RKO (cell line): Measurements from ENCODE around the gene KIRREL3.

Experiments
- DNase-seq: peaks from one replicate; pipeline ENCODE4 v3.0.0-alpha.2; 2016; ENCODE audit warnings: low spot score

Gene KIRREL3

DNA sequence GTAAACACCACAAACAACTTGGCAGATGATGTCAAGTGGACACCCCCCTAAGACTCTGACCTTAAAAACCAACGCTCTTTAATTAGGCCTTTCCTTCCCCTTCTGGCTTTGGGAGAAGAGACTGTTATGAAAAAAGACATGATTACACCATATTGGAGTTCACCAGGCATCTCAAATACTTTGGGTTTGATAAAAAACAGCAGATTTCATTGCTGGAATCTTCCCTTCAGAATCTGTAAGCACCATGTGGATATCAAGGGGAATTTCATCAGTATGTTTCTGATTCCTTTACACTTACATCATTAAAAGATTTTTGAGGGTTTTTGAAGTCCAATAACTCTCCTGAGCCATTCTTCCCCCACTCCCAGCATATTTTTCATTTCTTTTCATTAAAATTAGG is 85.6 kb downstream of the KIRREL3 start:
- DNase-seq = no peak

DNA sequence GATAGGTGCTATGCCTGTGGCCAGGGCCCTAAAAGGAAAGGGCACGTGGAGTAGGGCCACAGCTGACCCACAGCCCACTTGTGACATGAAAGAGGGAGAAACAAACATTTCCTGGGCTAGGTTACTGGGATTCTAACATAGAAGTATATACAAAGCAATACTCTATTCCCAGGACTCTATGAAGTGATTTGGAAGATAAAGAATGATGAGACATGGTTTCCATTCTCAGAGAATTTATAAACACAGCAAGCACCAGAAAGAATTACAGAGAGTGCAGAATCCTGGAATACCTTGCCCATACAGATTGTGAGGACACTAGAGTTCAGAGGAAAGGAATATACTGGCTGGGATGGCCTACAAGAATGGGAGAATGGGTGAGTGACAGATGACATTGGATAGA is 86.4 kb downstream of the KIRREL3 start:
- DNase-seq = no peak

DNA sequence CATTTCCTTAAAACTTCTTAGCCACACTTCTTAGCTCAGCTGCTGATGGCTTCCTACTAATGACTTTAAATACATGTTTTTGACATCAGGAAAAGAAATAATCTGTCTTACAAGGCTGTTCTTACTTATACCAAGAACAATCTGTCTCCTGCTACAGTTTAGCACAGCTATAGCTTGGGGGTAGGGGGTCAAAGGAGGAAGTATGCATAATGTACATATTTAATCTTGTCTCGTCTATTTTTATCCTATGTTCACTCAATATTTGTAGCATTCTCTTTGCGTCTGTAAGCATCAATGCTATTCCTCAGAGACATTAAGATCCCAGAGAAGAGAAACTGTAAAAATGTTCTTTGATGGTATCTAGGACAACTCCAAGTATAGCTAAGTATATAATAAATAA is 96.0 kb downstream of the KIRREL3 start:
- DNase-seq = no peak

GRCh38 chr11:126901783-126902182 is 98.8 kb downstream of the KIRREL3 start:
- no peak for DNase-seq

- DNase-seq = no peak
These were observed 100.4 kb downstream of the KIRREL3 start for GRCh38 chr11:126899961-126900748.

DNA sequence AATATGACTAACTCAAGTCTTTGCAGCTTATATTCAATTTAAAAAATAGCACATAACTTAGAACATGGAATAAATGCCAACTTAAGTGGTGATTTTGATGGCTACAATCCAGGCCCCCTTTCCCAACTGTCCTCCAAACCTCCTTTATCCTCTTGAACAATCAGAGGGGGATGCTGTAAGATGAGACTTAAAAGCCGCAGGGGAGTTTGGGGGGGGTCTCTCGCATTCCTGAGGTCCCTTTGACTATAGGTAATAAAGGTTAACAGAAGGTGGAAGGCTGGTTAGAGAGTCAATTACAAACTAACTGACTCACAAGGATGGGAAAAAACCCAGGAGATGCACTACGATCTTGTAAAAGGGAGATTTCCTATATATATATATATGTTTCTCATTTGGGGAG is 101.8 kb downstream of the KIRREL3 start:
- DNase-seq = no peak

DNA sequence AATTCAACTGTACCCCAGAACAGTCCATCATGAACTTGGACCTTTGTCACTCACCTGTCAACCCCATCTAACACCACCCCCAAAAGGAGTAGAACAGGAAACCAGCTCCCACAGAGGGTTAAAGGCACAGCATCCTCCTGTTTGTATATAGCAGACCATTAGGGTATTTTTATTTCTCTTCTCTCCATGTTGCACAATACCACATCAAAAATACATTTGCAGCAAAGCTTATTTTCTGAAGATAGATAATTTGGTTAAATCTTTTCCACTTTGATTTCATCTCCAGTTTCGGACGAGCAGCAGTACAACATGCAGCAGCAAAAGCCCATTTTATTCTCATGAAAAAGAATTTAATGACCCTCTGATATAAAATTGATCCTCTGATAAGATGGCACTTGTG is 103.1 kb downstream of the KIRREL3 start:
- no peak for DNase-seq

DNA sequence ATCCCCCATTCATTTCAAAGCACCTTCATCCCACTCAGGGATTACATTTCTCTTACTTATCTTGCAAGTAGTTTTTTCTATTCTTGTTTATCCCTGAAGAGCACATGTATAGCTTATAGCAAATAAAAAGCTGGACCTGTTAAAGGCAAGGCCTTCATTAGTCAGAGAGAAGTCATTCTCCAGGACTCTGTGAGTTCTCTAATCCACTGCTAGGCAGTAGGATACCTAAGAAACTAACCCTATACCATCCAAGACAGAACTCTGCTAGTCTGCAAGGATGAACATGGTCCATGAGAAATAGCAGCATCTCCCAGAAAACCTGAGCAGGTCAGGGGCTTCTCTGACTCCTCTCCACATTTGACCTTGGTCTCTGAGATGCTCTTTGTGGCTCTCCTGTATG is 104.5 kb downstream of the KIRREL3 start:
- DNase-seq = no peak

DNA sequence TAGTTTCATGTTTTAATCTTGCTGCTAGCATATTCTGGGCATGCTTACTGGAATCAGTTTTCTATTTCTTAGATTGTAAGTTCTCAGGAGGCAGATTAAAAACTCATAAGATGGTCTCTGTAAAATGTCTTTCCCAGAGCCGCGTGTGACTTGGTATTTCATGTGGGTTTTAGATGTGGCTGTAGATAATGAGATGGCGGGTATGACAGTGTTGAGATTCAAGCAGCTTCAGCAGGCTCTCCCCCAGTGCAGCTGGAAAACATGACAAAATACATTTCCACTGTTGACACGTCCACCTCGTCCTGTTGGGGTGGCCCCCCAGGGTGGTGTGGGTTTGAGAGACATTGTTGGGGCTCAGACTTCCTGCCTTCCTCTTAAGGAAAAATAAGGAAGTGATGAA is 106.8 kb downstream of the KIRREL3 start:
- no peak for DNase-seq

DNA sequence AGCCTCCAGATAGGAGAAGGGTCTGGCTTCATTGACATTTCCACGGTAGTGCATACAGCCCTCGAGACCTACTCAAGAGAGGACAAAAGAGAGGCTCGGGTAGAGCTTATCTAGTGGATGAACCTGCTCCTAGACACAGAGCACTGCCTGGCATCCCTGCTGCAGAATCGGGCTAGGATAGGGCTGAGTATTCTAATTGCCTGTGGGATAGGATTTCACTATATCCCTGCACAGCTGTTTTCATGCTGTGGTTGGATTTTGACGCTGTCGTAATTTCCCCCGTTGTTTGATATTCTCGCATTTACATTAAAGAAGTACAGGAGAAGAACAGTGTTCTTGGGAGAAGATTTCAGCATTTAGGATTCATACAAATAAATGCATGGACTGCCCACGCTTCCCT is 107.8 kb downstream of the KIRREL3 start:
- no peak for DNase-seq

GRCh38 chr11:126891556-126892217 is 108.9 kb downstream of the KIRREL3 start:
- DNase-seq = no peak

- no peak for DNase-seq
These were observed 110.0 kb downstream of the KIRREL3 start for GRCh38 chr11:126890561-126890960.

GRCh38 chr11:126888115-126888712 is 112.4 kb downstream of the KIRREL3 start:
- DNase-seq = no peak

- DNase-seq = no peak
These were observed 113.9 kb downstream of the KIRREL3 start for GRCh38 chr11:126886636-126887035.

DNA sequence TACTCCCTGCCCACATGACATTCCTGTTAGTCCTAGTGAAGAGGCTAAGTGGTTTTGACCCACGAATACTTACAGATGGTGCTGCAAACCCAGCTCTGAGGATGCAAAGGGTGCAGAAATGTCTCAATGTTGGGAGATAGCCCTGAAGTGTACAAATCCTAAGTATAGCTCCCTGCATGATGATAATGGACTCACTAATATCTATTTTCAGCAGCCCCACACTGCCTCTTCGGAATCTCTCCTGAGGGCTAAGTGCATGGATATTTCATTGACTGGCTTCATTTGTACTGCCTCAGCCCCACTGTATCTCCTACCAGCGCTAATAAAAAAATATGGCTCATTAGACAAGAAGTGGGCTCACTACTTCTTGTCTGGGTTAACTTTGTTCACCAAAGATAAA is 114.5 kb downstream of the KIRREL3 start:
- DNase-seq = no peak

DNA sequence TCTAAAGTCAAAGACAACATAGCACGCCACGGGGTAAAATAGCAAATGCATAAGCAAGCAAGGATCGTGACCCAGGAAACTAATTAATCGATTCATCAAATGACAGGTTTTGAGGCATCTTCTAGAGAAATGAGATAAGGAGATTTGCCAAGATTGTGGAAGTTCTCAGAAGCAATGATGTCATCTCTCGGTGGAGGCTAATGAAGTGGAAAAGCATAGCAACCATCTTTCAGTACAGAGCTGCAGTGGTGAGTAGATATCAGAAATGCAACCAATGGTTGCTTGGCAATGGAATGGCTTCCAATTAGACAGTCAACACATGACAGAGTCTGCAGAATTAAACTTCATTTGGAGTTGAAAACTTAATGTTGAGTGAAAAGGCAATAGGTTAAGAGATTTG is 116.0 kb downstream of the KIRREL3 start:
- no peak for DNase-seq

- DNase-seq = no peak
These were observed 116.4 kb downstream of the KIRREL3 start for GRCh38 chr11:126884192-126884591.

DNA sequence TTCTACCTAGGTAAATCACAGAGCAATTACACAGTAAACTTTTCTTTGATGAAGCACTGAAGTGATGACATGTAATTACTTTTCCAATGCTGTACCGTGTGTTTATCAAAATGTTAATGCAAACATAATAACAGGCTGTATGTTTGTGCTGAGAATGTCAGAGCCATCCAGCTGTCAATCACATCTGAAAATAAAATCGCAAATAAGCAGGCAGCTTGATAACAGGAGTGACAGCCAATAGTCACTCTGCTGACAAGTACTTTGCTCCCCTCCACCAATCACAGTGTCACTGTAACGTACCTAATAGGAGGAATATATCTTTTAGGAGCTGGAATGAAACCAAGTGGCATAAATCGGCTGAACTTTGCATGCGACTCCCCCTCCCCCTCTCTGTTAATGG is 119.7 kb downstream of the KIRREL3 start:
- DNase-seq = no peak

- no peak for DNase-seq
These were observed 121.1 kb downstream of the KIRREL3 start for GRCh38 chr11:126879516-126879915.

DNA sequence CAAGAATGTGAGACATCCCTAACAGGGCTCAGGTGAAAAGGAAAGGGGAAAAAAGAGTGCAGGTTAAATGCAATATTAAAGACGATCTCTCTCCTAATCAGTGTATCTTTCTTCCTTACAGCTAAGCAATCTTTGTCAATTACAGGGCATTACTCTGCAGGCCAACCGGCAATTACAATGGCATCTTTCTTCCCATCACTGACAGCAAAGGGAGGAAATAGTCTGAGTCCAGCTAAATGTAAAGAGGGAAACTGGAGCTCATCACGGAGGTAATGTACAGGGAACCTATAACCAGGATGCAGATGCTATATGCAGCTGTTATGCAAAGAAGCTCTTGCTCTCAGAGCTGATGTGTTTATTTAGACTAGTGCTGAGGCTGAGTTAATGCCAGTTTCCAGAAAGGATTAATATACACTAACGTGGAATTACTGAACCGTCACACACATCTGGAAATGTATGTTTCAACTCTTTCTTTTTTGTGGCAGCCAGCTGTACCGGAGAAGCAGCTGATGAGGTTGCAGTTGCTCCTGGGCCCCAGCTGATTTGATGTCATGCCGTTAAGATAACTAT is 121.6 kb downstream of the KIRREL3 start:
- DNase-seq = no peak

GRCh38 chr11:126874831-126875230 is 125.7 kb downstream of the KIRREL3 start:
- no peak for DNase-seq

DNA sequence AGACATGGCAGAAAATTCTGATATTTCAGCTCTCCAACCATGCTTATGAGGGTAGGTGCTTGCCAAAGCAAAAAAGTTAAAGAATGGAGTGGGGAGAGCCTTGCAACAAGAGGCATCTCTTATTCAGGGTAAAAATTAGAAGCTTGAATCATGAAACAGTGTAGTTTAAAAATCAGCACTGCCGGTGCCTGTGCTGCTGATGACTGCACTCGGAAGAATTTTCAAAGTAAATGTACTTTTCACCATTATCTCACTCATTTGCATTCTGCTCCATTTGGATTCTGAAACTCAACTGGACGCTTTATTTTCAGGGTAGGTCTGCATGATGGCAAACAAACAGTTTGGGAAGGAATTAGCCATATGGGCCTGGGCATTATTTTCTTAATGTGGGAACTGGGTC is 126.3 kb downstream of the KIRREL3 start:
- DNase-seq = no peak

- DNase-seq = no peak
These were observed 128.8 kb downstream of the KIRREL3 start for GRCh38 chr11:126871792-126872191.
